HG02763 (cell line): ENCODE measurements around the gene JAG2.

Experiments used
- ATAC-seq: cut with Tn5 transposase; IDR thresholded peaks from one replicate; pipeline ENCODE4 v1.9.1; 2021; ENCODE audit warnings: mild to moderate bottlenecking, moderate library complexity; ENCODE audit not compliant: unreplicated experiment

The JAG2 gene

DNA sequence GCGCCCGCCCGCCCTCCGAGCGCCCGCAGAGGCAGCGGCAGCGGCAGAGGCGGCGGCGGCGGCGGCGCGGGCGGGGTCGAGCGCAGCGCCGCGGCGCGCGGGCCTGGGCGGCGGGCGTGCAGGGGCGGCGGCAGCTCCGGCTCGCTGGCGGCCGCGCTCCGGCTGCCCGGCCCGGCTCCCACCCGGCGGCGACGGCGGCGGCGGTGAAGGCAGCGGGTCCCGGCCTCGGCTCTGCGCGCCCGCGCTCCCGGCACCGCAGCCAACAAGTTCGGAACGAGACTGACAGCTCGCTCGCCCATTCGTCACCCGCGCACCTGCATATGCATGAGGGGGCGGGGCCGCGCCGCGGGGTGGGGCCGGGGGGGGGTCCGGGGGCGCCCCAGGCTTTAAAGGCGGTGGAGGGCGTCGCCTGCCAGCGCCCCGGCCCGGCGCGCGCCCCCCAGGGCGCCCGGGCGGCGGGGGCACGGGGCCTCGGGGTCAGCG, at the start of gene JAG2:
JAG2 (minus strand) TSS at position 281 of the 483 bp plus-strand sequence. CDS start 356 bp downstream, outside the sequence.
- no peak for ATAC-seq

- ATAC-seq: no peak
These were observed 49.2 kb upstream of the JAG2 start for GRCh38 chr14:105217774-105218173.

DNA sequence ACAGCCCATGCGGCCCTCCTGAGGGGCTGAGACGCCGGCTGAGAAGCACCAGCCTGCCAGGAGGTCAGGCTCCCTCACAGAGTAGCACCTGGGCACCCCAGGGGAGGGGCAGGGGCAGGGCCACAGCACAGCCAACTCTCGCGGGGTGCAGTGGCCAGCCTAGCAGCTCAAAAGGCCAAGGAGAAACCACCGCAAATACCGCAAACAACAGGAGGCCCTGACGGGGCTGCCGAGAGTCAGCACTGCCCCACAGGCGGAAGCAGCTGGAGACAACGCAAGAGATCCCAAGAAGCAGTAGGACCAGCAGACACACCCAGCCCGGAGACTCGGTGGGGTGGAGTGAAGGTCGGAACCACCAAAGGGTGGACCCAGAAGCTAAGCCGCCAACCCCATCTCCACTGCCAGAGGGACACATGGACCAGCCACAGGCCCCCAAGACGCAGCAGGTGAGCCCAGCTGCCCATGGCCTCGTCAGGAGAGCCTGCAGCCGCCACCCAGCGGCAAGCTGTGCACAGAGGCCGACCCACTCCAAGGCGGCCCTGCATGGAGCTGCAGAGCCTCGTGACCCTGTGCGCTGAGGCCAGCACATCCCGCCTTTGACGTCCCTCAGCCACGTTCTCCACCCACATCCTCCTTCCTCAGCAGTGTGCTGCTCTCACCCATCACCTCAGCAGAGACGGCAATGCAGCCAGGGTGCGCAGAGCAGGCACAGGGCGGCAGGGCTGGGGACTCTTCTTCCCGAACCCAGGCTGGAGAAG, 48.1 kb upstream of the JAG2 start:
- no peak for ATAC-seq

- no peak for ATAC-seq
These were observed 47.0 kb upstream of the JAG2 start for GRCh38 chr14:105215602-105216001.

DNA sequence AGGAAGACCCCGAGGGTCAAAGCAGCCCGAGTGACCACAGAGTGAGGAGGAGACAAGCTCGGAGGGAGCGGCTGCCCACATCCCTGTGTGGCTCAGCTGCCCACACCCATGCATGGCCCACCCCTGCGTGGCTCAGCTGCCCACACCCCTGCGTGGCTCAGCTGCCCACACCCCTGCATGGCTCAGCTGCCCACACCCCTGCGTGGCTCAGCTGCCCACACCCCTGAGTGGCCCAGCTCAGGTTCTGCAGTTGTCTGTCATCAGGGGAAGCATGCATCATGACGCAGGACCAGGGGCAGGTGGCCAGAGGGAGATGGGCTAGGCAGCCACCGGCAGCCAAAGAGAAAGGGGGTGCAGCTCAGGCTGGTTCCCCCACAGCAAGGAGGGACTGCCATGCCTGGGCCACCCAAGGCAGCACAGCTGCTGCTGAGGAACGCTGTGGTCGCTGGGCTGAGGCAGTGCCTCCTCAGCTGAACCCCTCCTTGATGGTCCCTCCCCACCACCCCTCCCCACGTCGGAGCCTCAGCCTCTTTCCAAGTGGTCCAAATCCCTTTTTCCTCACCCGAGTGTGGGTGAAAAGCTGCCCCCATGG, 45.8 kb upstream of the JAG2 start:
- ATAC-seq: no peak

DNA sequence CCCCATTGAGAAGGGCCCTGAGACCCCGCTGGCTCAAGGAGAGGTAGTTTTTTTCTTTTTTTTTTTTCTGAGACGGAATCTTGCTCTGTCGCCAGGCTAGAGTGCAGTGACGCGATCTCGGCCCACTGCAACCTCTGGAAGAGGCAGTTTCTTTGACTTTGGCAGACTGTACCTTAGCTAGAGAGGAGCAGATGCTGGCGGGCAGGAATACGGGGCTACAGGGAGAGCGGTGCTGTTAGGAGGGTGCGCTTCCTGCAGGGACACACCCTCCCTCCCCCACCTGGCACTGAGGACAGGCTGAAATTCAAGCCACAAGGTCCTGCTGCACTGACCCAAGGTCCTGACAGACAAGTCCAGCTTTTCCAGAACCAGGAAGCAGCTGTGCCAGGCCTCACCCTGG, 44.8 kb upstream of the JAG2 start:
- no peak for ATAC-seq

DNA sequence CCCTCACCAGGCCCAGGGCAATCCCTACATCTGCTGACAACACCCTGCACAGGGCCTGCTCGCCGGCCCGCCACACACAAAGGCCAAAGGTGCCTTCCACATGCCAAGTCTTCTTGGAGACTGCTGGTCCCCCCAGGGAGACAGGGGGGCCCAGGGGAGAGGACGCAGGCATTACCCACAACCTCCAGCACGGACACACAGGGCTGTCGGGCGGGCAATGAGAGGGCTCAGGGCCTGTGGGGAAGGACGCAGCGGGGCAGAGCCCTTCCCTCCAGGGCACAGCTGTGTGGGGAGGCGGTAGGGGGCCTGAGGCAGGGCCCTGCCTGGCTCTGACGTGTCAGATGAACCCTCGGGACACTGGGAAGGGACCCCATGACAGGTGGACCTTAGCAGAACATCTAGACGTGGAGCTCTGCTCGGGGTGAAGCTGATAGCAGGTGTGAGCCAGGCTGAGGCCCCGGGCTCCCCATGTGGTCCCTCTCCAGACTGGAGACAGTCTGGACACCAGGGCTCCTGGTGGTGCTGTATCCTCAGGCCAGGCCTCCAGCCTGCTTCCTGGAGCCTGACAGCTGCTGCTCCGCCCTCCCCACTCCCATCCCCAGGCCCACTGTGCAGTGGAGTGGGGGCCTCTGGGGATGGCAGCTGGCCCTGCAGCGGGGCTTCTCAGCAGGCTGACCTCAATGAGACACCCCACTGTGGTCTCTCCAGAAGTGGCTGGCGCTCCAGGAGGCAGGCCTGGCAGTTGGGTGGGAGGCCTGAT, 44.1 kb upstream of the JAG2 start:
- no peak for ATAC-seq

DNA sequence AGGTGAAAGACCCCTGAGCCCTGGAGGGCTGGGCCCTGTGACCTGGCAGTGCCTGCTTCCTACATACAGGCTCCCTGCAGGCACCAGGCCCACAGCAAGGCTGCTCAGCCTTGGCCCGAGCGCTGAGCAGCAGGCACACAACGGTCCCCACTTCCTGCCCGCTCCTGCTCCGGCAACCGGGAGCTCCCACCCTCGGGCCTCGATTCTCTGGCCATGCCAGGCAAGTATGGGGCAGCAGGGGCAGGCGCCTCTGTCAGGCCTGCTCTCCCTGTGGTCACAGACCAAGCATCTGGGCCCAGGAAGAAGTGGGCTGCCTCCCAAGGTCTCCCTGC, 43.1 kb upstream of the JAG2 start:
- ATAC-seq: no peak

DNA sequence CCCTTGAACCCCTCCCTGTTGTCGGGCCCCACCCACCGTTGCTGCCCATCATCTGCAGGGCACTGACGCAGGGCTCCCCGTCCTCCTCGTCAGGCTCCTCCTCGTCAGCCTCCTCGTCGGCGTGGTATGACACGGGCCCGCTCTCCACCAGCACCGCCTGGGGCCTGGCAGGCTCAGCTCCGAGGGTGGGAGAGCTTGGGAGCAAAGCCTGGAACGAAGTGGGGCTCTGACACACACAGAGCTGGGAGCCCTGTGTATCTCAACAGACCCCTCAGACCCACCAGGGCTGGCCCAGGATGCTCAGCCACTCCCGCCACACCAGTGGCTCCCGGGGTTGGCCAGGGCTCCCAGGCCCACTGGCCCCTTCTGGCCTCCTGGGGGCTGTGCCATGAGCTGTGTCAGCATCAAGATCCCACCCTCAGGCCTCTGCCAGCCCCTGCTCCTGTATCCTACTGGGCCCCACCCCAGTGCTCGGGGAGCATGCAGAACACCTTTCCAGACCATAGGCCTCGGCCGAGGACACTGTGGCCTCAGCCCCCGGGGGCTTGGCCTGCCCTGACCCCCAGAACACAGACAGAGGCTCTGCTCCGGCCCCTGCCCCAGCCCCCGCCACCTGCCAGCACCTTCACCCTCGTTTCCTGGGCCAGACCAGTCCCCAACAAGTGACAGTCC, 42.6 kb upstream of the JAG2 start:
- ATAC-seq: no peak

- no peak for ATAC-seq
These were observed 41.9 kb upstream of the JAG2 start for GRCh38 chr14:105210266-105211025.

- ATAC-seq: no peak
These were observed 41.1 kb upstream of the JAG2 start for GRCh38 chr14:105209646-105210045.

DNA sequence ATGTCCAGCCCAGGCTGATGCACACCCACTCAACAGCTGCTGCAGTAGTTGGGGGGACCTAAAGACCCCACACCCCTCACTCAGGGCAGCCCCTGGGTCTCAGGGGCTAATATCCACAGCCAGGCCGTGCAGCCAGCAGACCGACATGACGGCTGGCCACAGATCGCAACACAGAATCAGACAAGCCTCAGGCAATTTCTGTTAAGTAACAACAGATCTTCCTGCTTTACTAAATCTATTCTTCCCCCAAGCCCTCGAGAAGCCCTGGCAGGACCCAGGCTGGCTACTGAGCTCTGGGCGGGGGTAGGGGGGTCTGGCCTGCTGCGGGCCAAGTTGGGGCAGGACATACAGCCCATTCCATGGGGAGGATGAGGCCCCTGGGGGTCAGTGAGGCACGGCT, 40.5 kb upstream of the JAG2 start:
- ATAC-seq: no peak

DNA sequence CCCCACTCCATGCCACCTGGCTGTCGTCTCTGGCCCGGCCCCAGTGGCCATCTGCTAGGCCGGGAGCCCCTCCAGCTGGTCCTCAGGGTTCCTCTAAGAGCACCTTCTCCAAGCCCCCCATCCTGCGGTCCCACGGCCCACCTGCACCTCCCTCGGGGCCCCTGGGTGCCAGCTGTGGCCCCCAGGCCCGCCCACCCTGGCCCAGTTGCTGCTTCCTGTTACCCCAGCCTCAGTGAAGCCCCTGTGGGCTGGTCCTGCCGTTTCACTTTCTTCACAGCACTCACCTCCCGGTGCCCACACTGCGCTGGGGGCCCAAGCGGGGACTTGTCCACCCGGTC, 40.1 kb upstream of the JAG2 start:
- no peak for ATAC-seq

GRCh38 chr14:105207996-105208737, 39.6 kb upstream of the JAG2 start:
- ATAC-seq: no peak

DNA sequence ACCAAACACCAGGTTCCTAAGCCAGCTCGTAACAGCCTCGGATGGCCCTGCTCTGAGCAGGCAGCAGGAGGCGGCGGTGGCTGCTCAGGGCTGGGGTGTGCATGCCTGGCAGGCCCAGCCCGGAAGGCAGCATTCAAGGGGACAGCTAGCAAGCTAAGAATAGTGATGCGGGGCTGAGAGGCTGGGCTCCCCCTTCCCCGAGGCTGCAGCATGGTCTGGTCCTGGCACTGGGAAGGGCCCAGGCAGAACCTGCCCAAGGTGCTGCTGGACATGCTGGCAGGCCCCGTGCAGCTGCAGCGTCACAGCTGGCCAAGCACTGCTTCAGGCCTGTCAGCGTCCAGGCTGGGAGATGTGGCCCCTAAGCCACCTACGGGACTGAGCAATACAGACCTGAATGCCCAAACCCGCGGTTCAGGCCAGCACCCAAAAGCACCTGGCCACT, 38.9 kb upstream of the JAG2 start:
- no peak for ATAC-seq

DNA sequence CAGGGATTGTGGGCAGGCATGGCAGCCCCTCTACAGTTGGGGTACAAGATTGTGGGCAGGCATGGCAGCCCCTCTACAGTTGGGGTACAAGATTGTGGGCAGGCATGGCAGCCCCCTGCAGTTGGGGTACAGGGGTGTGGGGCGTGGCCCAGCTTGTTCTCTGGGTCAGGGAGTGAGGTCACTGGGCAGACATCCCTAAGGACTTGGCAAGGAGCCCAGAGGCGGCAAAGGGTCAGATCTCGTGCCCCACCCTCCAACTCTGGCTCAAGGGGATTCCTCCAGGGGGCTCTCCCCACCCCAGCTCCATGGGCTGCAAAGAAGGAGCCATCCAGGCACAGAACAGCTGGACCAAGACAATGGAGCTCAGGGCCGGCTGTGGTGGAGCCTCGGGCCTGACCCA, 38.3 kb upstream of the JAG2 start:
- no peak for ATAC-seq

- ATAC-seq: no peak
These were observed 37.2 kb upstream of the JAG2 start for GRCh38 chr14:105205673-105206208.

DNA sequence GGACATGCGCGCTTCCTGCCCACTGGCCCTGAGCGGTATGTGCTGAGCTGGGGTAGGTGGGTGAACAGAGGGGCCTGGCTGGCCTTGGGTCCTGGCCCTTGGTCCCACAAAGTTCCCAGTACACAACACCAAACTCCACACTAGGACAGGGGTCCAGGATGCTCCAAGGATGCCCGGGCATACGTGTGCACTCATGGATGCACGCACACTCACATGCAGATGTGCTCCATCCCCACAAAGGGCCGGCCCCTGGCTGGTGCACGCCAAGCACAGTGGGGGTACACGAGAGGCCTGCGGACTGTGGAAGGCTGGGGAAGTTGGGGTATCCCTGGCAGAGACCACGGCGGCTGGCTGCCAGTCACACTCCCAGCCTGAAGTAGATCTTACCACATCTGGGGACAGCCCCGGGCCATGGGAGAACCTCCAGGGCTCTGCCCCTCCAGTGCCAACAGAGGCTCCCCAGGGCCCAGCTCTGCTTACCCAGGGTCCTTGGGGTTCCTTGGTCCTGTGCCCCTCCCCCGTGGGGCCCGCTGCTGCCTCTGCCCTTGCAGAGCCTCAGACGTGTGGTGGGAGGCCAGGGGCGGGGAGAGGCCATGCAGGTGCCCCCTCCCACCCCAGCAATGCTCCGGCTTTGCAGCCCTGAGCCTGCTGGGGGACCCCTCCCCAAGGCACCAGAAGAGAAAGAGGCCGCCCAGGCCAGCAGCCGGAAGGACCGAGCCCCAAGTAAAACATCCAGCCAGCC, 36.5 kb upstream of the JAG2 start:
- ATAC-seq: no peak
